IMR-90 (cell line): Measurements from ENCODE around the gene PROZ.

ENCODE experiments used
- BHLHE40 ChIP-seq: fragments of 150-350 bp; IDR thresholded peaks from 2 replicates; pipeline ENCODE4 v1.6.1; 2016; ENCODE audit warnings: mild to moderate bottlenecking, low read depth, low read length
- CTCF ChIP-seq: conservative IDR thresholded peaks from 2 replicates; pipeline ENCODE4 v1.5.1; 2012; ENCODE audit warnings: mild to moderate bottlenecking, low read depth, low read length, improper control_type of control experiment
- POLR2A ChIP-seq: IDR thresholded peaks from 2 replicates; pipeline ENCODE4 v1.6.1; 2012; ENCODE audit warnings: mild to moderate bottlenecking, low read depth, low read length
- RFX5 ChIP-seq: IDR thresholded peaks from 2 replicates; pipeline ENCODE4 v1.8.0; 2012; ENCODE audit warnings: low read depth, mild to moderate bottlenecking, low read length, moderate library complexity
- SMC3 ChIP-seq: fragments of 150-350 bp; IDR thresholded peaks from 2 replicates; pipeline ENCODE4 v1.6.1; 2016; ENCODE audit warnings: low read depth, mild to moderate bottlenecking, antibody characterized with exemption, low read length, moderate library complexity

DNA sequence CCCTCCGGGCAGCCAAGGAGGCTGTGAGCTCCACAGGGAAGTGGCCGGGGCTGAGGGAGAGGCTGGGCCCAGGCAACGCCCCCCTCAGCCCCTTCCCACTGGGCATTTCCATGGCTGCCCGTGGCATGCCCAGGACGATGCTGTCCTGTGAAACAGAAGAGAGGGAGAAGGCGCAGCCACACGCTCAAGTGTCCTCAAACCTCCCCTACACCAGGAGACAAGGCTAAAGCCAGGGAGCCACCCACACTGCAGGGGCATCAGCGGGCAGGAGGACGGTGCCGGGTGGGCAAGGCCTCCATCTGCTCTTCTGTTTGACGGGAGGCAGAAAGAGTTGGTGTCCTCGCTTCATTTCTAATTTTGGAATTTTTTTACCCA, 14.2 kb upstream of the PROZ start:
- TF ChIP-seq CTCF (no peak), POLR2A (no peak), RFX5 (no peak), SMC3 (no peak), BHLHE40 (no peak)
